Measurements from ENCODE around the gene LAPTM4A.
"Not testable (repeated sequence)": the region's sequence is repeated elsewhere in the genome, so short reads cannot be mapped to it uniquely, and the experiment has no call there.

Gene LAPTM4A

DNA sequence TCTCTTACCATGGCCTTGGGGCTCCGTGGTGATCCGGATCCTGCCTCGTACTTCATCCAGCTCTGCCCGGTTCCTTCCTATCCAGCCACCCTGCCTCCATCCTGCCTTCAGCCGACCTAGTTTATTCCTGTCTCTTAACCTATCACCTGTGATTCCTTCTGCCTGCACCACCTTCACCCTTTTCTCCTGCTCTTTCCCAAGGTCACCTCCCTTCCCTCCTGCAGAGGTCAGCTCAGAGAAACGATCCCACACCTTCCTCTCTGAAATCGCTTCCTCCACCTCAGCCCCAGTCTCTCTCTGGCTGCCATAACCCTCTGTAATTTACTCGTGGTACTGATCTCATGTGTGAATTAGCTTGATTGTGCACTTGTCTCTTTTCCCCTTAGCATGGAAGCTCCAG is 23.5 kb upstream of the LAPTM4A start:
- DNase-seq: no peak

DNA sequence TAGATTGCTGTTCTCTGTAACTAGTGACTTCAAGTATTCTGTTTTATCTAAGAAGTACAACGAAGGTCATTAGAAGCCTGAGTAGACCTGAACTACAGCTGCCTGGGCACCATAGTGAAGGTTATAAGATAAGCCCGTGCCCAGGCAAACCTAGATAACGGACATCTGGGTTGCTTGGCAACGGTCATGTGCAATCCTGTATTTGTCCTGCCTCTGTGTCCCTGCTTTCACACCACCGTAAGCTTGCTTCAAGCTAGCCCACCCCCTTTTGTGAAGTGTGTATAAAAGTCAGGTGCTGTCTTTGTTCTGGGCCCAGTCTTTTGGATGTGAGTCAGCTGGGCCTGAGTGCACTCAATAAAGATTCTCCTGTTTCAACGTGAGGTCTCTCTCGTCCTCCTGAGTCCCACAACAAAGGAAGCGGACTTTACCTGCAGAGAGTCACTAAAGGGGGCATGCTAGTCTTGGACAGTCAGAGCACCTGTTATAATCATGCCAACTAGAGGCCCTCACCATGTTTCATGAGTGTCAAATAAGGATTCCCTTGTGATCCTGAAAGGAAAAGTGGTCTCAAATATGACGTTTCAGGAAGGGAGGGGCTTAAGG is 22.7 kb upstream of the LAPTM4A start:
- not testable (repeated sequence) for DNase-seq

DNA sequence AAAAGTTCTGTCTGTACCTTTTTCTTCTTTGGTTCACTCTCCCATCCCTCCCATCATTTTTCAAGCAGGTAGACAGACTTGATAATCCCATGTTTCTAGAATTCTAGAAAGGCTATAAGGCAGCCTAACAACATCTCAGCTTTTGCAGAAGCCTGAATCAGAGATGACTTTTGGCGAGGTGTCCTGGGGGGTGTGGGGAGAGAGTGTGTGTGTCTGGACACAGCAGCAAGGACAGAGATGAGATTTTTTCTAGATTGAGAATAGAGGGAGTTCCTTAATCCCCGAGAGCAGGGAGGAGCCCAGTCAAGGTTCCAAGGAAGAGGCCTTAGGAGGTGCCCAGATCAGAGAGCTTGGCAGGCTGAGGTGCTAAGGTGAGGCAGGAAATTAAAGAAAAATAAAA is 22.0 kb upstream of the LAPTM4A start:
- no peak for DNase-seq

DNA sequence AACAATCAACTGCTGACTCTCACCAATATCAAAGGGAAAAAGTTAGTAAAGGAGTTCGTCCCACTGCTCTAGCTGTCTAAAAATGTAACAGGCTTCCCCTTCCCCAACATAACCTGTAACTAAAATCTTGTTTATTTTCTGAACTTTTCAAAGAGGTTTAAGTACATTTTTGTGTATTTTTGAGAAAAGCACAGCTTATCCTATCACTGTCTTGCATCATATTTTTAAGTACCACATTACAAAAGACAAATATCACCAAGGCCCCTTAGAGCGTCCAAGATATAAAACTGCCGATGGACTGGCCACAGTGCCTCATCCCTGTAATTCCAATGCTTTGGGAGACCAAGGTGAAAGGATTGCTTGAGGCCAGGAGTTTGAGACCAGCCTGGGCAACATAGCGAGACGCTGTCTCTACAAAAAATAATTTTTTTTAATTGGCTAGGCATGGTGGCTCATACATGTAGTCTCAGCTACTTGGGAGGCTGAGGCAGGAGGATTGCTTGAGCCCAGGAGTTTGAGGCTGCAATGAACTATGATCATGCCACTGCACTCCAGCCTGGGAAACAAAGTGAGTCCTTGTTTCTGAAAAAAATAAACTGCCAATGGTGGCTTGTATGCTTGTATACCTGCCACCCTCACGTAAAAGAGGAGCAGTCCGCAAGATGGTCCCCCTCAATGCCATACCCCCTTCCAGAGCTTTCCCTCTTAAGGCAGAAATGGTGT is 21.2 kb upstream of the LAPTM4A start:
- DNase-seq: no peak

DNA sequence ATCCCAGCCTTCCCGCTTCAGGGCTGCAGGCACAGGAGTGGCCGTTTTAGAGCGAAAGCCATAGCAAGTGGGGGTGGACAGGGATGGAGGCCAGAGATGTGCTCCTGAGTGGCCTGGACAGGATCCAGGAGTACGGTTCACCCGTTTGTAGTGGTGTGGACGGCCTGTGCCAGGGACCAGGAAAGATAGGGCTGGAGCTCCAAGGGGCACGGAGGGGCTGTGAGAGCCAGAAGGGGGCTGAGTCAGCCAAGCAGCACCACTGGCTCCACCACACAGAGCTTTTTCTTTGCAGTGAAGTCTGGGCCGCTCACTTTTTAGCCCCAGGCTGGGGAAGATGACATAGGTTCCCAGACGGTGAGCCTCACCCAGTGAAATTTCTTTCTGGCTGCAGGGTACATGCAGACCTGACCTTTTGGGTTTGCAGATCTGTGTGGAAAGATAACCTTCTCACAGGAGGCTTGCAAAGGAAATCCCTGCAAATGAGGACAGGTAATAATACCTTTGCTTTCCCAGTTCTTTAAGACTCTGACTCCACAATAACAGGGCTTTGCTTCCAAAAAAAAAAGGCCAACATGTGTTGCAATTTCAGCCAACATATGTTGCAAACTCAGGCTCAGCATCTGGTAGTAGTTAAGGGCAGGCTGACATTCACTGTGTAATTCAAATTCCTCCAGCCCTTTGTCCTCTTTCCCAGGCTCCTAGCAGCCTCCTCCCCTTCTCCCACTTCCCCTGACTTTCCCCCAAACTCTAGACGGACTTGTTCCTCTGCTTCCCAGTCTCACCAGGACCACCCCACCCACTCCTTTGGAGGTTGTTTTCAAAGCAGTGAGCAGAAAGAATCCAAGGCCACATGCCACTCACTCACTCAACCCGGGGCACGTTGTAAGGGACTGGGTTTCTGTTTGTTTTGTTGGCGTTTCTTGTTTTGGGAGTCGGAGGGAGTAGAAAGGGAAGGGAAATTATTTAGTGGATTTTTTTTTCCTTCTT is 20.3 kb upstream of the LAPTM4A start:
- DNase-seq: no peak

DNA sequence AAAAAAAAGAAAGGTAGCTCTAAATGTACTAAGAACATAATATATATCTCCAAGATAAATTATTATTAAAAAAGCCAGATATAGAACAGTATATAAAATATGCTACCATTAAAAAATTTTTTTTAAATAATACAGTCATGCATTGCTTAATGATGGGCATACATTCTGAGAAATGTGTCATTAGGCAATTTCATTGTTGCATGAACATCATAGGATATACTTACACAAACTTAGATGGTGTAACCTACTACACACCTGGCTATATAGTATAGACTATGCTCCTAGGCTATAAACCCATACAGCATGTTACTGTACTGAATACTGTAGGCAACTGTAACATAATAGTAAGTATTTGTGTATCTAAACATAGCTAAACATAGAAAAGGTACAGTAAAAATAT is 18.3 kb upstream of the LAPTM4A start:
- DNase-seq: no peak

DNA sequence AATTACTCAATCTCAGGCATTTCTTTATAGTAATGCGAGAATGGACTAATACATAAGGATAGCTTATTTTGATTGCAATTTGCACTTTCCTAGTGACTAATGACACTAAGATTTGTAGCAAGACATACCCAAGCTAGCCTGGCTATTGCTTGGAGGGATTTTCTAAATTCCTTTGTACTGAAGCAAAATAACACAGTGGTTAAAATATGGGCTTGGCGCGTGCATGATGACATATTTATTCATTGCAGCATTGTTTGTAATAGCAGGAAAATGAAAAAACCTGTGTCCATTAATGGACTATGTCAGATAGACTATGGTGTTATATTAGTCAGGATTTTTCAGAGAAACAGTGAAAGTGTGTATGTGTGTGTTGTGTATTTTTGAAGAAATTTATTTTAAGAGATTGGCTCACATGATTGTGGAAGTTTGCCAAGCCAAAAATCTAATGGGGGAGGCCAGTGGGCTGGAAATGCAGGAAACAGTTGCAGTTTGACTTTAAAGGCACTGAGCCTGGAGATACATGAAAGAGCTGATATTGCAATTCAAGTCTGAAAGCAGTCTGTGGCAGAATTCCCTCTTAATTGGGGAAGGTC is 16.7 kb upstream of the LAPTM4A start:
- DNase-seq: no peak

DNA sequence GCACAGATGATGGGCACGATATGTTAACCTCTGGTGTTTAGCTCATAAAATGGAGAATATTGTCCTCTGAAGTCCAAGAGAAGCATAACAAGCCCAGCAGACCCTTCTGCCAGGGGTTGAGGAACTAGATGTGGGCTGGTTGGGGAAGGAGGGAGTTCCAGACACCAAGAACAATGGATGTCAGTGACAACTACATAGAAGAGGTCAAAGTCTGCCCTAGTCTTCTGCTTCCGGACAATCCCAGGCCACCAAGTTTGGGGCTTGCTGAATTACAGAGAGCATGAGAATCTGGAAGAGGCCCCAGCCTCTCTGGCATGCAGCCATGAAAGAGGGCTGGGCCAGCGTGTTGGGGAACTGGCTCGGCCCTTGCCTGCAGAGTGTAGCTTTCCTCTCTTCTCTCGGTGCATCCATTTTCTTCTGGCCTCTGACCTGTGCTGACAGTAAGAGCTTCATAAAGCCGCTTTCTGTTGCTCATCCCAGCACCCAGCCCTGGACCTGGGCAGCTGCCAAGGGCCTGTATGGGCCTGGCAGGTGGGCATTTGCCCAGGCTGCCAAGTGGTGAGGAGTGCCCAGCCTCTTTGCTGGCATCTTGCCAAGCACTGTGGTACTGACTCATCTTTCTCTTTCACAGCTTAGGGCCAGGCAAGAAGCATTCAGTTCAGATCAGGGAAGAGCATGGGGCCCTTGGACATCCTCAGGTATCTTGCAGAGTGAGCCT is 14.6 kb upstream of the LAPTM4A start:
- DNase-seq: no peak

DNA sequence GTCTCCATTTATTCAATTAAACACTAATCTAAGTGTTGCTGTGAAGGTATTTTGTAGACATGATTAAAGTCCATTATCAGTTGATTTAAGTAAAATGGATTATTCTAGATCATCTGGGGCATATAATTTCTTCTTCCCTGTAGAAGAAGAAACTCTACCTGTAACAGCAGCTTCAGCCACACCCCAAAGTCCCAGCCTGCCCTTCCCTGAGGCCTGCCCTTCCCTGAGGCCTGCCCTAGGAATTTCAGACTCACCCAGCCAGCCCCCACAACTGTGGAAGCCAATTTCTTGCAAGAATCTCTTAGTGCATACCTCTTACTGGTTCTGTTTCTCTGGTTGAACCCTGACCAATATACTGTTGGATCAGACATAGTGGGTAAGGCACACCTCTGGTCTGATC is 13.4 kb upstream of the LAPTM4A start:
- no peak for DNase-seq

DNA sequence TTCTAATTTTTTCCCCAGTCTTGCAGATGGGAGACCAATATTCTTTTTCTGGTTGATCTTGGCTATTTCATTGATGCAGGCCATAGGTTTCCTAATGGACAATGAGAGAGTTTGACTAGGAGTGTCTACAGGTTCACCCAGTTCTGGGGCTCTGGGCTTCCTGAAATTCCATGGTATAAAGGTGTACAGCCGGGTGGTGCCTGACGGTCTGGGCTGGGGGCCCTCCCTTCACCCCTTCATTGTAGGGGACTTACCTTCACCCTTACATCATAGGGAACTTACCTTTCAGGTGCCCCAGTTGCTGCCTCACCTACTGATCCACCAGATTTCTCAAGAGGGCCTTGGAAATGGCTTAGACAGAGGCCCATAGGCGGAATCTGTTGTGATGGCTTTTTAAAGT is 13.0 kb upstream of the LAPTM4A start:
- DNase-seq: no peak

DNA sequence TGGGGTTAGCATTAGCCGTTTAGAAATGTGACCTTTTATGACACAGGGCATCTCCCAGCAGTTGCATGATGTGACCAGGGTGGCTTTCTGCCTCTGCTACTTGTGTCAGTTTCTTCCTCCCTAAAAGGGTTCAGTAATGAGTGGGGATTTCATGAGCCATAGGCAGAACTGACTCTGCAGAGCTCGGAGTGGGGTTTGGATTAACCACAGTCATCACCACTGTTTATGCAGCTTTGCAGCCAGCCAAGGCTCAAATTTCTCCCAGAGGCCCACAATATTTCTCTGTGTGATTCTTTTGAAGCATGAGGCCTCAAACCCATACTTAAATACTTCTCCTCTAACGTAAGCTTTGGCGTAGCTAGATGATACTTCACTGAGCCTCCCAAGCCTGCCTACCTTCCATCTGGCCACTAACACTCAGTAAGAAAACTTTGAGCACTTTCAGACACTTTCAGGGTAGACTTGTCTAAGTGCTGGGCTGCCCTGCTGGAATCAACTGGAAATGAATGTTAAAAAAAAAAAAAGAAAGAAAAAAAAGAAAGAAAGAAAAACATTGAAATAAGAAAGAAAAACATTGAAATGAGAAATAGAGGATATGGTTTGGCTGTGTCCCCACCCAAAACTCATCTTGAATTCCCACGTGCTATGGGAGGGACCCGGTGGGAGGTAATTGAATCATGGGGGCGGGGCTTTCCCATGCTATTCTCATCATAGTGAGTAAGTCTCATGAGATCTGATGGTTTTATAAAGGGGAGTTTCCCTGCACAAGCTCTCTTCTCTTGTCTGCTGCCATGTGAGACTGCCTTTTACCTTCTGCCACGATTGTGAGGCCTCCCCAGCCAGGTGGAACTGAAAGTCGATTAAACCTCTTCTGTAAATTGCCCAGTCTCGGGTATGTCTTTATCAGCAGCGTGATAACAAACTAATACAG is 11.5 kb upstream of the LAPTM4A start:
- no peak for DNase-seq

DNA sequence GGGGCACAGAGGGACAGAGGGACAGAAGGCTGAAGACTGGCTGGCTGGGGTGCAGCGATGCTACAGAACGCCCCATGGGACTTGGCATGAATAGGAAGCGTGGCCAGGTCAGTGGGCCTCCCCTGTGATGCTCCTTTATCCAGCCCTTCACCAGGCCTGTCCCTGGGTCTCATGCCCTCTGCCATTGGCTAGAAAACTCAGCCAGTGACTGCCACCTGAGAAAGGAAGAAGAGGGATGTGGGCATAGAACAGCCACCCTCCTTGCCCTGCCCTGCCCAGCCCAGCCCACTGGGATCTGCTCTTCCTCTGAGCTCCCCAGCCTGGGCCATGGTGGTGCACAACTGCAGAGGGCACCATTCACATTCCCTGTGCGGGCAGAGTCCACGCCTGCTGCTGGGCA is 10.5 kb upstream of the LAPTM4A start:
- DNase-seq: no peak

DNA sequence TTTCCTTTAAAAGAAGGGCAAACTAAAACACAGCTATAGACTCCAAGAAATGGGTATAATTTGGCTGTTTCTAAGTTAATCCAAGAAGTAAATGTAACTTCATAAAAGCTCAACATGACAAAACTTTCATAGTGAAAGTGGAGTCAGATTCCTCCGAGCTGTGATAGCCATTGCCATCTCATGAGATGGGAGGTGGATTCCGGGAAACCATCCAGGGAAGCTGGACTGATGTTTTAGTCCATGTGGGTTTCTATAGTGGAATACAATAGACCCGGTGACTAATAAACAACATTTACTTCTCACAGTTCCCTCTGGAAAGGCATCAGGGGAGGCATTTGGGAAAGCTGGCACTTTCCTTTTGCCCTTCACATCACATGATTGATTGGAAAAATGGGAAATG is 10.0 kb upstream of the LAPTM4A start:
- no peak for DNase-seq

DNA sequence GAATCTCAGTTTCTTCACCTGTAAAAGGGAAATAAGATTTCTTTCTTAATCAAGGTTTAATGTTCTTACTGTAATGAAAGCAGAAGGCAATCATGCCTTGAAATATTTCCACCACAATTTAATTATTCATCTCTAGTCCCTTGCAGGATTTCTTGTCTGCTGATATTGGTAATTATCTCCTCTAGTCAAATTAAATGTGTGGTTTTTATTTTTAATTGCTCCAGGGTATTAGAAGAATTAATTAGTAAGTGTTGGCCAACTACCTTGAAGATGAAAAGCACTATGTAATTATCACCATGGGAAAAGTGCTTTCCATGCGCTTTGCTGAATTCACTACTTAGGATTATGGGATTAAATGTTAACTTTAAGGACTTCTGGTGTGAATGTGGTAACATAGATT is 8.7 kb upstream of the LAPTM4A start:
- no peak for DNase-seq

DNA sequence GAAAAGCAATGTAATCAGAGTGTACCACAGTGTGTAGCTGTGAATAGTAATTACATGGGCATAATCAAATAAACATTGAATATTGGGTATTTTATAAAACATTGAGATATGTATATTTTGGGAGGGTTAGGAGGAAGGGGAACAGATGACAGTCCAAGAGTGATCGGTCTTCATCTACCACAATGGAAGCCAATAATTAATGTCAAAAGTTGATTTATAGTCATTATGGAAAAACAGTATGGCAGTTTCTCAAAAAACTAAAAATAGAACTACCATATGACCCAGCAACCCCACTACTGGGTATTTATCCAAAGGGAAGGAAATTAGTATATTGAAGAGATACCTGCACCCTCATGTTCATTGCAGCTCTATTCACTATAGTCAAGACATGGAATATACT is 5.8 kb upstream of the LAPTM4A start:
- DNase-seq: no peak

DNA sequence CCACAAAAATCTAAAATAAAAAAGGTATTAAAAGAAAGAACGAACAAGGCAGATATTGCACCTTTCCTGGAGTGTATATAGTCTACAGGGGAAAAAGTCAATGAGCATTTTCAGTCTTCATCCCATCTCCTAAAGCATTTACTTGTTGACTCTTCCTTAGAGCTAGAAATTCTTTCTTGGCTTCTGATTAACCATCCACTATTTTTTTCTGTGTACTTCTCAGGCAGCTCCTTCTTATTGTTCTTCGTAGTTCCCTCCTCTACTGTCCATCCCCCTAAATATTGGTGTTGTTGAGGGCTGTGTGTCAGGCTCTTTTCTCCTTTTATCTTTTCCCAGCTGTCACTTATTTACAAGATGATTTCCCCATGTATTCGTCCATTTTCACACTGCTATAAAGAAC is 3.5 kb upstream of the LAPTM4A start:
- DNase-seq: no peak

DNA sequence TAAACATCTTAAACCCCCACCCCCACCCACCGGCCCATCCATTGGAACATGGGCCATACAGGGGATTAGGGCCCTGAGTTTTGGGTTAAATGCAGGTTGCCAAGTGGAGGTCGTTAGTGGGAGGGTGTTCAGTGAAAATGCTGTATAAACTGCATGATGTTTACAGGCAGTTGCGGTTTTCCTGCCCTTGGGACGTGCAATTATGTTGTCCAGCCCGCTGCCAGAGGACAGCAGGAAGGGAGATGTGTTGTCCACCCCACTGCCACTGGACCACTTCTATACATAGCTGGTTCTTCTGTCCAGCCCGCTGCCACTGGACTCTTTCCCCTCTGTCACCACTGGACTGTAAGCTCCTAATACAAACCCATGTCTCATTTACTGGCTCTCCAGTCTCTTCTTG is 2.7 kb upstream of the LAPTM4A start:
- no peak for DNase-seq

DNA sequence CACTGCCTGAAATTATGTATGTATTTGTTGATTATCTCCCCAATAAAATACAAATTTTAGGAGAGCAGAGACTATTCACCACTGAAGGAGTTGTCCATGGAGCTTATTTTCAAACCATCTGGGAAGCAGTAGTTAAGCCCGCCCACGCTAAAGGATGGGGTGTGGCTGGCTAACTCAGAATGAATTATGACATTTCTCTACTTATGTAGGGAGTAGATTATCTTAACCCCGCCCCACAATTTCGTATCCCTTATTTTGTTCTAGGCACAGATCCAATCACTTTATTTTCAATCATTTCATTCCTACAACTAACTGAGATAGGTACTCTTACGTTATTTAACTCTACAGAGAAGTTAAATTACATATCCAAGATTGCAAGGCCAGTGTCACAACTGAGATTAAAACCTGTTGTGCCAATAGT is 1.4 kb upstream of the LAPTM4A start:
- DNase-seq: no peak

DNA sequence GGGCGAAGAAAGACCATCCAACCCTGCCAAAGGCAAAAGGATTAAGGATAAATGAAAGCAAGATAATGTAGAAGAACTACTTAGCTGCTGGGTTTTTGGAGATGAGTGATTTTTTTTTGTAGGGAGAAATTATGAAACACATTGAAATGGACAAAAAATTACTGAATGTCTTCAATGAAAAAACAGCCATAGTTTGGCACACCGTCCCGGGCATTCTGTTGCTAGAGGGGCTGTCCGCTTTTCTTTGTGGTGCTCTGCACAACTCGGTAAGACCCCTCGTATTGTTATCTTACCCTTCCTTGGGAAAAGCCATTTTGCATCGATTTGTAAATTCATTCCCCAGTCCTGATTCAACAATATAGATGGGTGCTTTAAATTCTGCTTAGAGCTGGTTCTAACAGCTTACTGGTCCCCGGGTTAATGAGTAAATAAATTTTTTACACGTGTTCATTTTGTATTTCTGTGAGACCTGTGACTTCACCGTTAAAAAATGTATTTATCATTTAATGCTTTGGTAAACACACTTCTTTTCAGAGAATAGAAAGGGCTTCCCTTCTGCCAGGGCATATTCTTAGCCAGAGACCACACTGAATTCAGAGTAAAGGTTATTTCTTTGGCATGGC is 912 bp upstream of the LAPTM4A start:
- DNase-seq: no peak

DNA sequence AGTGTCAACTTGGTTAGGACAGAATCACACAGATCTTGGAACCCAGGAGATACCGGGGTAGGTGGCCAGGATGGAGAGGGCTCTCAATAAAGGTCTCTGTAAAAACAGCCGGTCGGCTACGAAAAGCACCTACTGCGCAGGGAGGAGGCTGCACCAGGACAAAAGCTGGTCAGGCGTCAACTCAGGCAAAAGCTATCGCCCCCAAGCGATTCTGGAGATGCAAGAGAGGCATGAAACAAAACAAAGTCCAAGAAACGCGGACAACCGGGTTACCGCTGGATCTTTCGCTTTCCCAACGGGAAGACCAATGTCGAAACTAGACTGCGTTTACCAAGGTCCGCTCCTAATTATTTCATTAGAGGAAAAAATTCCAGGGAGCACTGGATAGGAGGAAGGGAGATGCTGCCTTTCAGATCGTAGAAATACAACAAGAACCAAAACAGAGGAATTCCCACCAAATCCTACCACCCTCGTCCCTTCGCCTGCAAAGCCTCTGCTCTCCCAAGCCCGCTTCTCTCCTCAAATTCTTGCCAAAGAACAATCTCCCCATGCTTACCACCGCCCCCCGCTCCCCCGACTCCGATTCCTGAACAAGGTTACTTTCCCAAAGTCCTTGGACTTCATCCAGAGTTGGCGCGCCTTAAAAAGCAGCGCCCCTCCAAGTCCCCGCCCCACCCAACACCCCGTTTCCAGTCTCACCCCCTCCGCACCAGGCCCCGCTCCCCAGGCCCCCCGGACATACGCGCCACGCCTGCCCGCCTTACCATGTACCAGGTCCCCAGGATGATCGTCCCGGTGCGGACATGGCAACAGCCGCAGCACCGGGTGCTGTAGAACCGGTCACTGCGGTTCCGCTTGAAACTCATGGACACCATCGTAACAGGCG is 539 bp downstream of the LAPTM4A start:
- peak; percentile 8 for DNase-seq
